NCI-H1105 (cell line): ENCODE measurements around the gene SNAP25.

Experiments
- DNase-seq: peaks from one replicate; lab custom pipeline; 2025; lab: John Stamatoyannopoulos, UW

The SNAP25 gene

DNA sequence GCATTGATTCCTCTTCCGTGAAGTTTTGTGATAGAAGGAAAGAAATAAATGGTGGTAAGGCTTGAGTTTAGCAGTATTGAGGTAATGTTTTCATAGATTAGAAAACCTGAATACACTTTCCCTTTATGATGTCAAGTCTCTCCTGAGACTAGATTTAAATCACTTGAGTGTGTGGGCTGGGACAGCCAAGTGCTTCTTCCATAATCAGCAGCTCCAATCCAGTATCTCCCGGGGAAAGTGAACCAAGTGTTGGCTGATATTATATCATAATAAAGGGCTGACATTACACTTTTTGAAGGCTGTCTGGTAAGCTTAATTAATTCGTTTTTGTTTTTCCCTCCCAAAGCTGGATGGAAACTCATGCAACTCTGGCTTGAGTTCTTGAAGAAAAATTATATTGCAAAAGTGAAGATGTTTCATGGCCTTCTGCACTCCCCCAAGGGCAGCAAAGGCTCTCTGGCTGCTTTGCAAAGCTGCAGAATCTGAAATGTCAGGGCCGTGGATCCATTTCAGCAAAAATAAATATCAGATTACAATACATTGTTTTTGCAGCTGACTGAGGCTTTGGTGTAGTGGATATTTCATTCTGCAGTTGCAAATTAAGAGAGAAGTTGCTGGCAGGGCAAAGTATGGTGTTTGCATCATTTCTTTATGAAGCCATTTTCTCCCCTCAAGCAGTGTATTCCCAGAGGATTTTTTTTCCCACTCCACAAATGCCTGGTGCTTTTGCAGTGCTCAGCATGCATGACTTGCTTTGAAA is 114.2 kb downstream of the SNAP25 start:
- no peak for DNase-seq

DNA sequence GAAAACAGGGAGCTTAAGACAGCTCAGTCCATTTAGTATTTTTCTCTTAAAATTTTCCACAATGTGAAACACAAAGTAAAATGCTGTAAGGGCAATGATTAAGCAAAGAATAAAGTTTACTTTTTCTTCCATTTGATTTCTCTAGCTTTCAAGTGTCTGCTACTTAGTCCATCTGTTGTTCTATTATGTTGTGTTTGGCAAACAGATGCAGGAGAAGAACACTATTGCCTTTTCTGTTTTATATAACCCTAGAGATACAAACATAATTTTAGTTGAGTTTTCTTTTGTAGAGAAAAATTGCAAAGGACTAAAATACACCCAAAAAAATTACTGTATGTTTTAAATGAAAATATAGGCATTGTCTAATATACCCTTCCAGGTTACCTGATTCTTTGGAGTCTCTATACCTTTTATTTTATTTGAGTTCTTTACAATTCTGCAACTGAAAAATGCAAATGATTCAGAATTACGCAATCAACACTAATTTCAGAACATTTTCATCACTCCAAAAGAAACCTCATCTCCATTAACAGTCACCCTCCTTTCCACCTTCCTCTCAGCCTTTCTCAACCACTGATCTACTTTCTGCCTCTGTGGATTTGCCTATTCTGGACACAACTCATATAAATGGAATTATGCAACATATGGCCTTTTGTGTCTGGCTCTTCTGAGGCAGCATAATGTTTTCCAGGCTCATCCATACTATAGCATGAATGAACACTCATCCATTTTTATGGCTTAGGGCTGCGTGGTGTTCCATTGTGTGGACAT is 118.5 kb downstream of the SNAP25 start:
- DNase-seq, result no peak

DNA sequence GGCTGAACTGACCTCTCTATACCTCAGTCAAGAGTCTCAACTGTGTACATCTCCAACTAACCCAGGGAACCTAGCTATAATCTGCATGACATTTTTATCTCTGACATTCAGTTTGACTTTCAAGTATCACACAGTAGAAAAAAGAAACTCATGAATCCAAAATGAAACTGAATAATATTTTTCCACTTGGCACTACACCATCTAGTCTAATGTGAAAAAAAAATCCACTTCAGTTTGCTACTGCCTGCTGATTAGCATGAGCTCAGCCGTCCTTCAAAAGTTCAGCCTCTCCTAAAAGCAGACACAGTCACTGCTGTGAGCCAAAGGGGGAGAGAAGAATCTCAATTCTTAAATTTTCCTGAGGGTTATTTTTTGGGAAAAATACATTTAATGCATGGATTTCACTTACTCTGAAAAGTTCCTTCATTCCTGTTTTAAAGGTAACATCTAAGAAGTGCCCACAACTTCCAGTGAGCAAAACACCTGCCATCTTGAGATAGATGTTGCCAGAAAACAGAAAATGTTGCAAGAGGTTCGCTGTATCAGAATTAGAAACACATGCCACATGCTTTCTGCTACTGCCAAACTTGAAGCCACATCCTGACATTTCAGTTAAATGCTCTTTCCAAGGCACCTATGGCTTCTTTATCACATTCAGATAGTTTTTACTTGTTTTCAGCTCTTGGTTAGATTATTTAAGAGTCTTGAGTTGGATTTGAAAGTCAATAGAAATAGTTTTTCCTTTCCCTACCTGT is 120.0 kb downstream of the SNAP25 start:
- DNase-seq, result no peak

DNA sequence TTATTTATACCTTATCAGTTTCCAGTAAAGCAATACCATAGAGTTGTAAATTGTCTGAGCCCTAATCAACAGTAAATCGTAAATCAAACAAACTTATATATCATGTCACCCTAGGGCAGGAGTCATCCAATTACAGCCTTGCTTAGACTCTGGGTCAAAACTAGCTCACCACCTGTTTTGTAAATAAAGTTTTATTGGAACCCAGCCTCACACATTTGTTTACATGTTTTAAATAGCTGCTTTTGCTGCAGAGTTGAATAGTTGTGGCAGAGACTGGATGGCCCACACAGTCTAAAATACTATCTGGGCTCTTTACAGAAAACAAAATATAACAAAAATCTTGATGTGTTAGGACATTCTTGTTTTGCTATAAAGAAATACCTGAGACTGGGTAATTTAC is 121.0 kb downstream of the SNAP25 start:
- no peak for DNase-seq

DNA sequence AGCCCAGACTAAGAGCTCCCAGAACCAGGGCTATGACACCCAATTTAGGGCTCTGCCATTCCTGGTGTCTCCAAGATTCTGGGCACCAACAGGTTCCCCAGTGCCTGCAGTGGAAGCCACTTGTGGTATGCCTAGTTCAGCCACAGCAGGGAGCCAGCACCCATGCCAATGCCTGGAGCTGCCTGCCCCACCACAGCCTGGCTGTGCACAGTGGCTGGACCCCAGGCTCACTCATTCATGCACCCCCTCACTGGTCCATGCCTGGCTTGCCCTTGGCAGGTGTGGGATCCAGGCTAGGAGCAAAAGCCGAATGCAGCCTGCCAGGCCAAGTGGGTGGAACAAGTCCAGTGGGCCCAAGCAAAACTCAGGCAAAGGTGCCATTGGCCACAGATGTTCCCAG is 123.5 kb downstream of the SNAP25 start:
- no peak for DNase-seq

DNA sequence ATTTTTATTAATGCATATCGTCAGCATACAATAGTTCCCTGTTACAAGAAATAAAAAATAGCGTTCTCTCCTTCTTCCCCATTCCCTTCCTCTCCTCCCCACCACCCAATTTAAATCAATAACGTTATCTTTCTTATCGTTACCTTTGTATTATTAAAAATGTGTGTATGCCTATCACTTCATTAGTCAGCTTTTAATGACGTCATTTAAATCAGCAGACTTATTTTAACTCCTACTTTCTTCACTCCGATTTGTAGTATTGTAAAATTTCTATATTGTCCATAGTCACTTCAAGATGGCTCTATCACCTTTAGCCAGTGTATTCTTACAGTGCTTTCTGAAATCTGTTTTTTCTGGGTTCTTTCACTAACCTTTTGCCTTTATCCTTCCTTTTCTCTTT is 126.3 kb downstream of the SNAP25 start:
- no peak for DNase-seq

DNA sequence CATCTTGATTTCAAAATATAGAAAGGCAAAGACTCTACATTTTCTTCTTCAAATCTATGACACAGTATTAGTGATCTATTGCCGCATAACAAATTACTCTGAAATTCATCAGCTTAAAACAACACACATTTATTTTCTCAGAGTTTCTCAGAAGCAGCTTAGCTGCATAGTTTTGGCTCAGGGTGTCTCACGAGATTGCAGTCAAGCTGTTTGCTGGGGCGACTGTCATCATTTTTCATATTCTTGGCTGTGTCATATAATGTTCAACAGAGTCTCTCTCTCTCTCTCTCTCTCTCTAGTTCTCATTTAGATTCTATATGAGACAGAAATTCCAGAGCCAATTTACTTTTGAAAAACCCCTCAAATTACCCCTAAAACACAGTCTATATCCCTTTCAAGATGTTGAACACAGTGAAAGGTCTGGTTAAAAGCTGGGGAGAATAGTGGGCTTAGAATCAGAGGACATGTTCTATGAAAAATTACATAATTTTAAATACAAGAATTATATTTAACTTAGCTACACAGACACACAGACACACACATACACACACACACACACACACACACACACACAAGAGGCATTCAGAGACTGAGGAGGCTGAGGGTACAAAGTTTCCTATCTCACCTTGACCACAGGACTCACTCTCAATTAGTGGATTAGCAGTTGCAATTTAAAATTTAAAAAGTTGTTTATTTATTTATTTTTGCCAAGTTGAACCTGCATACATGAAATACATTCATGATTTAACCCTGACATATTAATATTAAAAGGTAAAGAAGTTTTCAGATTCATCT is 128.7 kb downstream of the SNAP25 start:
- no peak for DNase-seq

DNA sequence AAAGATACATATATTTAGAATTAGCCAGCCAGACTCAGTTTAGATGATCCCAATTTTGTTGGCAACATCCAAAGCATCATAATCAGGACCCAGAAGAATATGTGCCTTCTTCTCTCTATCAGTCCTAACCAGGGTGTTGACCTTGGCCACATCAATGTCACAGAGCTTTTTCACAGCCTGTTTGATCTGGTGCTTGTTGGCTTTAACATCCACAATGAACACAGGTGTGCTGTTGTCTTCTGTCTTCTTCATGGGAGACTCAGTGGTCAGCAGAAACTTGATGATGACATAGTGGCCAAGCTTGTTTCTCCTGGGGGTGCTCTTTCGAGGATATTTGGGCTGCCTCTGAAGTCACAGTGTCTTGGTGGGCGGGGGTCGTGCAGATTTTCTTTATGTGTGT is 130.5 kb downstream of the SNAP25 start:
- no peak for DNase-seq

DNA sequence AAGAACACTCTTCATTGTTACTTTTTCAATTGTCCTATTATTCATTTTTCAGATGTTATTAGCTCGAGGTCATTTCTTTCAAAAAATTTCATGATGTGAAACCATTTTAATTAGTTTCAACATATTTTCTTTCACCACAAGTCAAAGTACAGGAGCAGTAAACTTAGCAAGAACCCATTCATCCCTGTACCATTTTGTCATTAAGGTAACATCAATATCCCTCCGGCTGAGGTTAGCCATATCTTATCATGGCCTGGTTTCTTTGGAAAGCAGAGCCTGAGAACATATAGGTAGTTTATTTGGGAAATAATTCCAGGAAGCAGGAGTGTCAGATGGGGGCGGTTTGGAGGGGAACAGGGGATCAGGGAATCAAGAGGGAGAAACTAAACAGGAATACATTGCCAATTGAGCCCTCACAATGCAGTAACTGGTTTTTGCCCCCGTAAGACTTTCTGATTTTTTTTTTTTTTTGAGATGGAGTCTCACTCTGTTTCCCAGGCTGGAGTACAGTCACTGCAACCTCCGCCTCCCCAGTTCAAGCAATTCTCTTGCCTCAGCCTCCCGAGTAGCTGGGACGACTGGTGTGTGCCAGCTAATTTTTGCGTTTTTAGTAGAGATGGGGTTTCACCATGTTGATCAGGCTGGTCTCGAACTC is 131.7 kb downstream of the SNAP25 start:
- no peak for DNase-seq

DNA sequence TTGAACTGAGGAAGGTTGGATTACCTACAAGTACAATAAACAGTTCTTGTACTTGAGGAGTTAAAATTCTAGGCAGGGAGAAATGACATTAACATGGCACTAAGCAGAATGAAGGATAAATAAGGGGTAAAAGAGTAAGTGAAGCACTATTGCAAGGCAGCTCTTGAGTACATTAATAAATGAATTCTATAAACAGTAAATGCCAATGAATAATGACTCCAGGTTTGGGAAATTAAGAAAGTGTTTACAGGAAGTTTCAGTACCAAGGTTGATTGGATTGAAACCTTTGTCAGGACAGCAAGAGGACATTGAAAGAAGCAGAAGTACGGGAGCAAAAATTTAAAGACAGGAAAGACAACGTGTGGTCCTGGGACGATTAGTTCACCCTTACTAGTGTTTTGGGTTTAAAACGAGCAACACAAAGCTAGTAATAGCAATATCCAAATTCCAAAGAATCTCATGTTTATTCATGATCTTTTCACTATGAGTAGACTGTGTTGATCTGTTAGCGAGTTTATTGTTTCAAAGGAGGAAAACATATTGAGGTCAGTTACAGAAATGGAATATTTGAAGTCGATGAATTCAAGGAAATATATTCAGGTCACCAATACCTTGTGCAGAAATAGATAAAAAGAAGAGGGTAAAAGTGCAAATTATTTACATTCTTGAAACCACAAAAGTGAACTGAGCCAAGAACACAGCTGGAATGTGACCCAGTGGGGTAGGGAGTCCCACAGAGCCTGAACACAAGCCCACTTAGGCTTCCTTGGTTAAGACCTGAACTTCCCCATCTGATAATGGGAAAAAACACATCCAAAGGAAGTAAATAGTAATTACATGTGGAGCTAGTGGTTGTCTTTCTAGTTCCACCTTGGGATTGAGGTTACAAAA is 134.5 kb downstream of the SNAP25 start:
- DNase-seq, result no peak

DNA sequence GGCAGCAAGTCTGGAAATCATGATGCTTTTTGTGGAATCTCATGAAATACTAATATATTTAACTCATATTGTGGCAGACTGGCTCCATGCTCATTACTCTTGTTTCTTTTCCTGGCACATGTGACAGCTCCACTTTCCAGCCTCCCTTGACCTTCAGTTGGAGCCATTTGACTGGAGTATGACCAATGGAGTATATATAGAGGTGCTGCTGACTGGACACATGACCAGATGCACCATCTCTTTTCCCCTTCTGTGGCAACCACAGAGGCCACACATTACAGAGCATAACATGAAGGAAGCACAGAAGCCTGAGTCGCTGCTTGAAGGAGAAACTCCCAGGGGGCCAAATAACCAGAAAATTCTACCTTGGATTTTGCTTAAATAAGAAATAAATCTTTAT is 138.0 kb downstream of the SNAP25 start:
- DNase-seq, result no peak
